WTC11 (cell line): ENCODE results near the gene ELMO1.

ENCODE experiments used
- ARID4B ChIP-seq: sonication (generic); formaldehyde crosslinking; IDR thresholded peaks from 2 replicates; pipeline ENCODE4 v1.8.0; 2023; ENCODE audit warnings: missing genetic modification reagents, mild to moderate bottlenecking, borderline replicate concordance
- CTCF ChIP-seq: fragments of 200-600 bp; IDR thresholded peaks from 2 replicates; pipeline ENCODE4 v1.8.0; 2022; ENCODE audit warnings: antibody characterized with exemption
- KAT7 ChIP-seq: sonication (generic); formaldehyde crosslinking; IDR thresholded peaks from 2 replicates; pipeline ENCODE4 v1.8.1; 2023; ENCODE audit warnings: missing genetic modification reagents, mild to moderate bottlenecking, borderline replicate concordance
- MAX ChIP-seq: sonication (generic); formaldehyde crosslinking; IDR thresholded peaks from 2 replicates; pipeline ENCODE4 v1.8.0; 2022; ENCODE audit warnings: mild to moderate bottlenecking, missing genetic modification reagents
- MYBL2 ChIP-seq: sonication (generic); formaldehyde crosslinking; IDR thresholded peaks from 2 replicates; pipeline ENCODE4 v1.8.1; 2023; ENCODE audit warnings: mild to moderate bottlenecking, moderate library complexity, missing genetic modification reagents
- NFE2L1 ChIP-seq: sonication (generic); formaldehyde crosslinking; IDR thresholded peaks from 2 replicates; pipeline ENCODE4 v1.8.1; 2023; ENCODE audit warnings: missing genetic modification reagents
- SMAD3 ChIP-seq: sonication (generic); formaldehyde crosslinking; IDR thresholded peaks from 2 replicates; pipeline ENCODE4 v1.8.0; 2022; ENCODE audit warnings: missing genetic modification reagents, mild to moderate bottlenecking, borderline replicate concordance
- SP1 ChIP-seq: sonication (generic); formaldehyde crosslinking; conservative IDR thresholded peaks from 2 replicates; pipeline ENCODE4 v1.8.1; 2022; ENCODE audit warnings: missing genetic modification reagents
- ZNF138 ChIP-seq: sonication (generic); formaldehyde crosslinking; conservative IDR thresholded peaks from 2 replicates; pipeline ENCODE4 v1.8.1; 2022; ENCODE audit warnings: mild to moderate bottlenecking, moderate library complexity, missing genetic modification reagents
- TF ChIP-seq, protein P1 (sequence below): sonication (generic); formaldehyde crosslinking; IDR thresholded peaks from 2 replicates; pipeline ENCODE4 v1.8.1; 2023; ENCODE audit warnings: mild to moderate bottlenecking, missing genetic modification reagents

- no peak for TF ChIP-seq CTCF
- TF ChIP-seq ZNF138 (CRISPR knock-in tag) = no peak
- no peak for TF ChIP-seq KAT7 (CRISPR knock-in tag)
- TF ChIP-seq, protein P1, sequence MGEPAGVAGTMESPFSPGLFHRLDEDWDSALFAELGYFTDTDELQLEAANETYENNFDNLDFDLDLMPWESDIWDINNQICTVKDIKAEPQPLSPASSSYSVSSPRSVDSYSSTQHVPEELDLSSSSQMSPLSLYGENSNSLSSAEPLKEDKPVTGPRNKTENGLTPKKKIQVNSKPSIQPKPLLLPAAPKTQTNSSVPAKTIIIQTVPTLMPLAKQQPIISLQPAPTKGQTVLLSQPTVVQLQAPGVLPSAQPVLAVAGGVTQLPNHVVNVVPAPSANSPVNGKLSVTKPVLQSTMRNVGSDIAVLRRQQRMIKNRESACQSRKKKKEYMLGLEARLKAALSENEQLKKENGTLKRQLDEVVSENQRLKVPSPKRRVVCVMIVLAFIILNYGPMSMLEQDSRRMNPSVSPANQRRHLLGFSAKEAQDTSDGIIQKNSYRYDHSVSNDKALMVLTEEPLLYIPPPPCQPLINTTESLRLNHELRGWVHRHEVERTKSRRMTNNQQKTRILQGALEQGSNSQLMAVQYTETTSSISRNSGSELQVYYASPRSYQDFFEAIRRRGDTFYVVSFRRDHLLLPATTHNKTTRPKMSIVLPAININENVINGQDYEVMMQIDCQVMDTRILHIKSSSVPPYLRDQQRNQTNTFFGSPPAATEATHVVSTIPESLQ (CRISPR knock-in tag) = no peak
- peak; percentile 76; the same call in 1 of the 2 replicates for TF ChIP-seq ARID4B
- TF ChIP-seq SP1 = 0 out of 2 replicates have a peak, but pooled peaks have one; percentile 30
- TF ChIP-seq NFE2L1 (CRISPR knock-in tag) = 0 out of 2 replicates have a peak, but pooled peaks have one; percentile 29
- TF ChIP-seq MYBL2 = no peak
- peak; percentile 44; the same call in 1 of the 2 replicates for TF ChIP-seq MAX (CRISPR knock-in tag)
- peak; percentile 82 for TF ChIP-seq SMAD3 (CRISPR knock-in tag)
These were observed 396.0 kb downstream of the ELMO1 start for GRCh38 chr7:37052705-37053104.
